Measurements from ENCODE around the gene APLF.
"Not testable (repeated sequence)": the region's sequence is repeated elsewhere in the genome, so short reads cannot be mapped to it uniquely, and the experiment has no call there.

APLF gene

DNA sequence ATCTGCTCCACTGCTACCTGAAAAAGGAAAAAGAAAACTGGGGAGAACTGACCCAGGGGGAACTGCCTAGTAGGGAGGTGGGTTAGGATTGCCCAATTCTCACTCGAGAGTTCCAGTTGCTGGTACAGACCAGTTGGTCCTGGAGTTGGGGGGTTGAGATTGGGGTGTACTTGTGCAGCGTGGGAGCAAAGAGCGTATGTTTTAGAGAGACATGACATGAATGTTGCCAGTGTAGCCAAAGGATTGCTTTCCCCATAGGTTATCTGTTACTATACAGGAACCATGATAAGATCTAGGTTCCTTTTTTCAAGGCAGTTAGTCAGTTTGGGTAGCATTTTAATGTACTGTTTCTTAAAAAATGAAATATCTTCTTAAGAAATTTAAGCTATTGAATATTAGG, 68.6 kb downstream of the APLF start:
- DNase-seq (ENCODE audit: extremely low read depth, insufficient read length) = no peak
- no peak overlapping the region for H3K4me3 ChIP-seq (replicated peaks; ENCODE audit: low read depth, low read length)
- no peak for TF ChIP-seq CTCF (IDR thresholded peaks at IDR 0.05; ENCODE audit: insufficient read depth, low read length, poor library complexity, severe bottlenecking)
- H3K27me3 ChIP-seq (replicated peaks; ENCODE audit: control insufficient read depth, insufficient read depth, low read length) = no peaks in the 10 kb centered on the region
- no peaks in the 10 kb centered on the region for H3K36me3 ChIP-seq (ENCODE audit: control insufficient read depth, insufficient read depth, low read length)

DNA sequence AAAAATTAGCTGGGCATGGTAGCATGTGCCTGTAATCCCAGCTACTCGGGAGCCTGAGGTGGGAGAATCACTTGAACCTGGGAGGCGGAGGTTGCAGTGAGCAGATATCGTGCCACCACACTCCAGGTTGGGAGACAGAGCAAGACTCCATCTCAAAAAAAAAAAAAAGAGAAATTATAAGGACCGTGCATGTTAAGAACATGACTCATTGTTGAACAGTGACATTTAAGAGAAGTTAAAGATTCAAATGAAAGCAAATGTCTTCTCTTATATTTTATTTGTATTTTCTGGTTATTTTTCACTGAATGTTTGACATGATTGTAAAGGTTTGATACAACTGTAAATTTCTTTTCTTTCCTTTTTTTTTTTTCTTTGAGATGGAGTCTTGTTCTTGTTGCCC, 69.6 kb downstream of the APLF start:
- H3K27me3 ChIP-seq (replicated peaks; ENCODE audit: control insufficient read depth, insufficient read depth, low read length) = no peaks in the 10 kb centered on the region
- no peak overlapping the region for H3K4me3 ChIP-seq (replicated peaks; ENCODE audit: low read depth, low read length)
- no peak for DNase-seq (ENCODE audit: extremely low read depth, insufficient read length)
- no peaks in the 10 kb centered on the region for H3K36me3 ChIP-seq (ENCODE audit: control insufficient read depth, insufficient read depth, low read length)
- no peak for TF ChIP-seq CTCF (IDR thresholded peaks at IDR 0.05; ENCODE audit: insufficient read depth, low read length, poor library complexity, severe bottlenecking)

DNA sequence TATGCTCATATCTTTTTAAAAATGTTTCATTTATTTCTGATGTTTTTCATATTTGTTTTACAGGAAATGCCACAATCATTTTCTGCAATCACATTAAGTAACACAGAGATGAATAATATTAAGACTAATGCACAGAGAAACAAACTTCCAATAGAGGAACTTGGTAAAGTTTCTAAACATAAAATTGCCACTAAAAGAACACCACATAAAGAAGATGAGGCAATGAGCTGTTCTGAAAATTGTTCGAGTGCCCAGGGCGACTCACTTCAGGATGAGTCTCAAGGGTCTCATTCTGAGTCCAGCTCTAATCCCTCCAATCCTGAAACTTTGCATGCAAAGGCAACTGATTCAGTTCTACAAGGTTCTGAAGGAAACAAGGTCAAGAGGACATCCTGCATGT, 70.4 kb downstream of the APLF start:
- no peak for TF ChIP-seq CTCF (IDR thresholded peaks at IDR 0.05; ENCODE audit: insufficient read depth, low read length, poor library complexity, severe bottlenecking)
- Histone ChIP-seq H3K4me3 (replicated peaks; ENCODE audit: low read depth, low read length) (no peak overlapping the region), H3K27me3 (replicated peaks; ENCODE audit: control insufficient read depth, insufficient read depth, low read length) (no peaks in the 10 kb centered on the region), H3K36me3 (ENCODE audit: control insufficient read depth, insufficient read depth, low read length) (no peaks in the 10 kb centered on the region)
- DNase-seq (ENCODE audit: extremely low read depth, insufficient read length) = no peak

DNA sequence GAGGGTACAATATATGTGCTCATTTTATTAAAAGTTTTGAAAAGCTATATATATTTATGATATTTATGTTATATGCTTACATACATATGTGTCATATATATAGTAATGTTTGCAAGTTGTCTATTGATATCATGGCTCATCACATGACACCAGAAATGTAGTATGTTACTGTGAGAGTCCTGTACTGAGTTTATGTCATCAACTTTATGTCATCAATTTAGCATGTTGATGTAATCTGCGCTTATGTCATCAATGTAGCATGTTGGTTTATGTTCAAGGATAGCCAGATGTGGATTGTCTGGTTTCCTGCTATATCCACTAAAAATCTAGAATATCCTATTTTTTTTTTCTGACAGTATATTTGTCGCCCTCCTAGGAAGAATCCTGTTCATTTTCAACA, 77.4 kb downstream of the APLF start:
- no peak overlapping the region for H3K4me3 ChIP-seq (replicated peaks; ENCODE audit: low read depth, low read length)
- DNase-seq (ENCODE audit: extremely low read depth, insufficient read length) = no peak
- no peaks in the 10 kb centered on the region for H3K36me3 ChIP-seq (ENCODE audit: control insufficient read depth, insufficient read depth, low read length)

GRCh38 chr2:68548396-68548795, 81.0 kb downstream of the APLF start:
- DNase-seq (ENCODE audit: extremely low read depth, insufficient read length) = no peak
- TF ChIP-seq CTCF (IDR thresholded peaks at IDR 0.05; ENCODE audit: insufficient read depth, low read length, poor library complexity, severe bottlenecking) = no peak
- Histone ChIP-seq H3K36me3 (ENCODE audit: control insufficient read depth, insufficient read depth, low read length) (no peaks in the 10 kb centered on the region), H3K4me3 (replicated peaks; ENCODE audit: low read depth, low read length) (no peak overlapping the region), H3K27me3 (replicated peaks; ENCODE audit: control insufficient read depth, insufficient read depth, low read length) (no peaks in the 10 kb centered on the region)

More for the DNA sequence above, 77.4 kb downstream of the APLF start:
- no peak for TF ChIP-seq CTCF (IDR thresholded peaks at IDR 0.05; ENCODE audit: insufficient read depth, low read length, poor library complexity, severe bottlenecking)
- no peaks in the 10 kb centered on the region for H3K27me3 ChIP-seq (replicated peaks; ENCODE audit: control insufficient read depth, insufficient read depth, low read length)

DNA sequence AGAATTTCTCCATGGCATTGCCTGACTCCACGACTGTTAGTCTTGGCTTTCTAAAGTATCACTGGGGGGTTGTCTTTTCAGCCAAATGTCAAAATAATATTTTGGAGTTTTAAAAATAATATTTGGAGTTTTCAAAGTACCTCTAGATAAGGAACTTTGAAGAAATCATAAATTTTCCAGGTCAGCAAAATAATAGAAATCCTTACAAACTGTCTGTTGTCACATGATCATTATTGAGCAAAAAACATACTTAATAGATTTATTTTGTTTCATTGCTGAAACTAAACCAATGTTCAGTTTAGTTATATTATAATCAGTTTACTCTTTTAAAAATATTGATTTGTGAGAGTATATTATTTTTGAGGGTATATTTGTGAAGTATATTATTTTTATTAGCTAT, 85.7 kb downstream of the APLF start:
- no peak for DNase-seq (ENCODE audit: extremely low read depth, insufficient read length)
- no peak for TF ChIP-seq CTCF (IDR thresholded peaks at IDR 0.05; ENCODE audit: insufficient read depth, low read length, poor library complexity, severe bottlenecking)
- H3K27me3 ChIP-seq (replicated peaks; ENCODE audit: control insufficient read depth, insufficient read depth, low read length) = no peaks in the 10 kb centered on the region
- H3K36me3 ChIP-seq (ENCODE audit: control insufficient read depth, insufficient read depth, low read length) = no peaks in the 10 kb centered on the region
- H3K4me3 ChIP-seq (replicated peaks; ENCODE audit: low read depth, low read length) = no peak overlapping the region

DNA sequence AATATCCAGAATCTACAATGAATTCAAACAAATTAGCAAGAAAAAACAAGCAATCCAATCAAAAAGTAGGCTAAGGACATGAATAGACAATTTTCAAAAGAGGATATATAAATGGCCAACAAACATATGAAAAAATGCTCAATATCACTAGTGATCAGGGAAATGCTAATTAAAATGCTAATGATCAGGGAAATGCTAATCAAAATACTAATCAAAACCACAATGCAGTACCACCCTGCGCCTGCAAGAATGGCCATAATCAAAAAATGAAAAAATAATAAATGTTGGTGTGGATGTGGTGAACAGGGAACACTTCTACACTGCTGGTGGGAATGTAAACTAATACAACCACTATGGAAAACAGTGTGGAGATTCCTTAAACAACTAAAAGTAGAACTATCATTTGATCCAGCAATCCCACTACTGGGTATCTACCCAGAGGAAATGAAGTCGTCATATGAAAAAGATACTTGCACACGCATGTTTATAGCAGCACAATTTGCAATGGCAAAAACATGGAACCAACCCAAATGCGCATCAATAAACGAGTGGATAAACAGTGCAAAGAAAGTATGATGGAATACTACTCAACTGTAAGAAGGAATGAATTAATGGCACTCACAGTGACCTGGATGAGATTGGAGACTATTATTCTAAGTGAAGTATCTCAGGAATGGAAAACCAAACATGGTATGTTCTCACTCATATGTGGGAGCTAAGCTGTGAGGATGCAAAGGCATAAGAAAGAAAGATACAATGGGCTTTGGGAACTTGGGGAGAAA, 88.2 kb downstream of the APLF start:
- H3K36me3 ChIP-seq (ENCODE audit: control insufficient read depth, insufficient read depth, low read length); DNase-seq (ENCODE audit: extremely low read depth, insufficient read length); H3K4me3 ChIP-seq (replicated peaks; ENCODE audit: low read depth, low read length); H3K27me3 ChIP-seq (replicated peaks; ENCODE audit: control insufficient read depth, insufficient read depth, low read length): not testable (repeated sequence)

All from GM06990 (cell line).